CD8-positive, alpha-beta memory T cell (primary cell): Measurements from ENCODE around the gene PPP1R14B. TPM values are rescaled to one million over a fixed set of nuclear protein-coding genes. Genes with fewer than 3 reads are reported as not detected.

Source experiments
- CTCF ChIA-PET: fragments of 350-600 bp; sonication (Branson Sonifier 250); formaldehyde crosslinking; loops from one replicate; lab custom pipeline; 2021; ENCODE audit warnings: antibody characterized with exemption; lab: Charles Lee
- POLR2A ChIA-PET: fragments of 350-600 bp; sonication (Branson Sonifier 250); formaldehyde crosslinking; loops from one replicate; lab custom pipeline; 2021; ENCODE audit warnings: antibody characterized with exemption; lab: Charles Lee
- DNase-seq, 5 donors: peaks; one replicate each; pipeline versions ENCODE4 v3.0.0 to v3.0.0-alpha.2; 2020 to 2022; ENCODE audit warnings: mixed read lengths in 1 of 5
- H3K27ac ChIP-seq: one replicate; pipeline ENCODE4 v1.7.0; 2013; ENCODE audit warnings: low read depth, mild to moderate bottlenecking, low read length, moderate library complexity
- H3K27me3 ChIP-seq: 2 replicates; pipeline ENCODE4 v1.7.0; 2013; ENCODE audit warnings: low read length, mild to moderate bottlenecking; ENCODE audit not compliant: insufficient read depth, poor library complexity, severe bottlenecking
- H3K36me3 ChIP-seq: 2 replicates; pipeline ENCODE4 v1.7.0; 2013; ENCODE audit warnings: mild to moderate bottlenecking, low read length, moderate library complexity; ENCODE audit not compliant: insufficient read depth
- H3K4me1 ChIP-seq: 2 replicates; pipeline ENCODE4 v1.7.0; 2013; ENCODE audit warnings: mild to moderate bottlenecking, low read length, moderate library complexity; ENCODE audit not compliant: insufficient read depth
- H3K4me3 ChIP-seq: 2 replicates; pipeline ENCODE4 v1.7.0; 2013; ENCODE audit warnings: mild to moderate bottlenecking, low read length
- H3K9me3 ChIP-seq: 2 replicates; pipeline ENCODE4 v1.7.0; 2013; ENCODE audit warnings: mild to moderate bottlenecking, low read length
- H3K27ac Mint-ChIP-seq, 8 donors: one replicate each; pipeline ENCODE4 v1.8.0; 2020 to 2021; ENCODE audit warnings: mixed read lengths in 8 of 8, mild to moderate bottlenecking in 6 of 8, inconsistent platforms in 3 of 8, moderate library complexity in 3 of 8
- H3K27me3 Mint-ChIP-seq, 2 donors: one replicate each; pipeline ENCODE4 v1.8.0; 2020 to 2021; ENCODE audit warnings: mixed read lengths in 2 of 2, mild to moderate bottlenecking in 1 of 2, moderate library complexity in 1 of 2
- H3K36me3 Mint-ChIP-seq, 3 donors: one replicate each; pipeline ENCODE4 v1.8.0; 2020 to 2021; ENCODE audit warnings: mixed read lengths in 3 of 3, inconsistent platforms in 1 of 3, mild to moderate bottlenecking in 1 of 3
- H3K4me1 Mint-ChIP-seq, 3 donors: one replicate each; pipeline ENCODE4 v1.8.0; 2020 to 2021; ENCODE audit warnings: mixed read lengths in 3 of 3, inconsistent platforms in 1 of 3, mild to moderate bottlenecking in 1 of 3
- H3K4me3 Mint-ChIP-seq, 7 donors: one replicate each; pipeline ENCODE4 v1.8.0; 2020 to 2021; ENCODE audit warnings: mixed read lengths in 7 of 7, mild to moderate bottlenecking in 6 of 7, moderate library complexity in 4 of 7, inconsistent platforms in 2 of 7
- H3K9me3 Mint-ChIP-seq, 5 donors: one replicate each; pipeline ENCODE4 v1.8.0; 2020 to 2022; ENCODE audit warnings: mixed read lengths in 5 of 5, mild to moderate bottlenecking in 3 of 5, moderate library complexity in 2 of 5, inconsistent platforms in 1 of 5
- polyA plus RNA-seq: library from polyadenylated mRNA; unstranded; fragments of 300-500 nt; fragmentation: Illumina TruSeq; gene quantifications from one replicate; pipeline ENCODE4 v1.2.3, GENCODE V29; 2021
- total RNA-seq, 2 experiments: library from RNA; stranded (reverse); gene quantifications; one replicate each; pipeline ENCODE4 v1.2.3, GENCODE V29; 2021

PPP1R14B gene
- total and polyA plus RNA-seq, 3 experiments from 2014 or later, result 57.3 to 381 (median 365) TPM

GRCh38 chr11:64278576-64279190 is 31.9 kb upstream of the PPP1R14B start:
- ChIA-PET CTCF (no interaction called here), POLR2A (no interaction called here)
- Mint-ChIP-seq H3K4me1 (peaks cover 10 to 12% (median 10%) of the 10 kb centered on the region in 3 donors), H3K4me3 (no peak overlapping the region), H3K27me3 (no peaks in the 10 kb centered on the region), H3K27ac (peak overlapping the region in 1 of 8 donors; percentile 90), H3K9me3 (no peaks in the 10 kb centered on the region), H3K36me3 (peaks cover 0 to 29% (median 5%) of the 10 kb centered on the region in 3 donors)
- no peak overlapping the region for H3K4me3 ChIP-seq
- no peaks in the 10 kb centered on the region for H3K36me3 ChIP-seq
- no peaks in the 10 kb centered on the region for H3K9me3 ChIP-seq
- peaks cover 8% of the 10 kb centered on the region for H3K4me1 ChIP-seq
- DNase-seq, result no peak
- no peaks in the 10 kb centered on the region for H3K27me3 ChIP-seq
- no peak overlapping the region for H3K27ac ChIP-seq

DNA sequence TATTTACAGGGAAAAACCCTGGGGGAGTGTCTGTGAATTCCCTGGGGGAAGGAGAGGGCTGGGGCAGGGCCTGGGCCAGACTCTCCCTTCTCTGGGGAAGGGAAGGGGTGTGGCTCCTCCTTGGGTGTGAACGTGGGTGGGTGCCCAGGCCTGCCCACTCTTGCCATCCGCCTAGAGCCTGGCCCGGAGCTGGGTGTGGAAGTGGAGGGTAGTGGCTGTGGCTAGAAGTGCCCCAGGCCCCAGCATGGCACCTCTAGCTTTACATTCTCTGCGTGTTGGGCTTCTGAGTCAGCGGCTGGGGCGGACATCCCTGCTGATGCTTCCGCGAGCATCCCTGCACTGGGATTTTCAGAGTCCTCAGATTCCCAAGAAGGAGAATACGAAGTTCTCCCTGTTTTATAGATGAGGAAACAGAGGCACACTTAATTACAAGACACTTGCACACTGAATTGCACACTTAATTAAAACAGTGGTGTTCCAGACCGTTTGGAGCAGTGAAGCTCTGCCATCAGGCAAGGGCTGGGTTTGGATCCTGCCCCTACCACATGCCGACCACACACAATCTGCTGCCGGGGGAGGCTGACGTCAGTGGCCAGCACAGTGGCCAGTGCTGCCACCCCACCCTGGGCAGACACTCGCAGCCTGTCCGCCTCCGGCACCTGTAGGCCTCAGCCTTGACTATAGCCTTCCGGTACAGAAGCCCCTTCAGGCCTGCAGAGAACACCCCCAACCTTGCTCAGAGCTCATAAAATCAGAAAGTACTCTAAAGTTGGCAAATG is 30.1 kb upstream of the PPP1R14B start:
- H3K36me3 Mint-ChIP-seq, result peaks cover 0 to 23% (median 5%) of the 10 kb centered on the region in 3 donors
- H3K4me1 ChIP-seq, result peaks cover 6% of the 10 kb centered on the region
- no peaks in the 10 kb centered on the region for H3K9me3 Mint-ChIP-seq
- H3K27me3 ChIP-seq, result no peaks in the 10 kb centered on the region
- no peaks in the 10 kb centered on the region for H3K36me3 ChIP-seq
- H3K4me3 ChIP-seq, result no peak overlapping the region
- no peaks in the 10 kb centered on the region for H3K9me3 ChIP-seq
- H3K27me3 Mint-ChIP-seq, result no peaks in the 10 kb centered on the region
- ChIA-PET CTCF (interaction anchor here (2.8 kb wide), 1 partner anchor 7 kb away, joined by 8 read pairs; the partner anchor contains the start of gene BAD), POLR2A (interaction anchor here (0.6 kb wide), 1 partner anchor 41 kb away, joined by 3 read pairs; the partner anchor contains the start of gene PRDX5)
- H3K27ac Mint-ChIP-seq, result no peak overlapping the region
- peaks cover 2 to 11% (median 8%) of the 10 kb centered on the region in 3 donors for H3K4me1 Mint-ChIP-seq
- no peak overlapping the region for H3K4me3 Mint-ChIP-seq
- no peak for DNase-seq
- H3K27ac ChIP-seq, result no peak overlapping the region

GRCh38 chr11:64275841-64276240 is 29.1 kb upstream of the PPP1R14B start:
- no peak for DNase-seq
- no peaks in the 10 kb centered on the region for H3K27me3 Mint-ChIP-seq
- peak overlapping the region in 3 of 8 donors; percentile 17 to 36 (median 33) for H3K27ac Mint-ChIP-seq
- Histone ChIP-seq H3K9me3 (no peaks in the 10 kb centered on the region), H3K36me3 (no peaks in the 10 kb centered on the region), H3K27ac (no peak overlapping the region), H3K27me3 (no peaks in the 10 kb centered on the region), H3K4me1 (peaks cover 11% of the 10 kb centered on the region), H3K4me3 (no peak overlapping the region)
- CTCF ChIA-PET, result interaction anchor here (2.8 kb wide), 1 partner anchor 8 kb away, joined by 8 read pairs; the partner anchor contains the start of gene BAD
- no peaks in the 10 kb centered on the region for H3K9me3 Mint-ChIP-seq
- peaks cover 0 to 18% (median 5%) of the 10 kb centered on the region in 3 donors for H3K36me3 Mint-ChIP-seq
- POLR2A ChIA-PET, result no interaction called here
- H3K4me1 Mint-ChIP-seq, result peaks cover 5 to 8% (median 8%) of the 10 kb centered on the region in 3 donors
- no peak overlapping the region for H3K4me3 Mint-ChIP-seq

DNA sequence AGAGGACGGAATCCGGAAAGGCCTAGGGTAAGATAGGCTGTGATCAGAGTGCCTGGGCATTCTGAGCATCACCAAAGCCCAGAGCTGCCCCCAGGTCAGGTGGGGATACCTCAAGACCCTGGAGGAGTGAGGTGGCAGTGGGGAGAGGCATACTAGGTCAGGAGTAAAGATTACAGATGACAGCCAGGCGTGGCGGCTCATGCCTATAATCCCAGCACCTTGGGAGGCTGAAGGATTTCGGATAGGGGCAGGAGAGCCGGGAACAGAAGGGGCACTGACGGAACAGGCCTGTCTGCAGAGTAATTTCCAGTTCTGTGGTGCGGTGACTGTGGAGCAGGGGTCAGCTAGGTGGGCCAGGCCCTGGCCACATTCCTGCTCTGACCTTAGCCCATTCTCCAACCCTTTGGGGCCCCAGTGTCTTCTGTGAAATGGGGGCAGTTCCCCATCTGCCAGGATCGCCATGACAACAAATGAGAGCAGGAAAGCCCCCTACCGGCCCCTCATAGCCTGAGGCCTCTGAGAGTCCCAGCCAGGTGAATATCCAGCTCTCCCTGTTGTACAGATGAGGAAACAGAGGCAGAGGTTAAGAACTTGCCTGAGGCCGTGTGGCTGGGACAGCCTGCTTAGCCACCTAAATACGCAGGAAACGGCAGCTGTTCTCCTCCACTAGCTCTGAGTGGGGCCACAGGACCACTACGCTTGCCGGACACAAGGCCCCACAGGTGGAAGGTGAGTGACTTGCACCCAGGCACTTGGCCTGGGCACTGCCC is 28.5 kb upstream of the PPP1R14B start:
- Mint-ChIP-seq H3K4me1 (peaks cover 8 to 10% (median 9%) of the 10 kb centered on the region in 3 donors), H3K27ac (peak overlapping the region in 2 of 8 donors; percentile 33 to 36), H3K9me3 (no peaks in the 10 kb centered on the region), H3K4me3 (no peak overlapping the region), H3K36me3 (peaks cover 0 to 22% (median 5%) of the 10 kb centered on the region in 3 donors), H3K27me3 (peaks cover 0 to 3% of the 10 kb centered on the region in 2 donors)
- no peak for DNase-seq
- Histone ChIP-seq H3K9me3 (no peaks in the 10 kb centered on the region), H3K4me1 (peaks cover 11% of the 10 kb centered on the region), H3K27ac (no peak overlapping the region), H3K36me3 (no peaks in the 10 kb centered on the region), H3K4me3 (no peak overlapping the region), H3K27me3 (no peaks in the 10 kb centered on the region)
- ChIA-PET POLR2A (no interaction called here), CTCF (interaction anchor here (2.0 to 2.8 kb wide), 2 partner anchors 9 to 71 kb away, joined by 5 to 8 read pairs; partner anchors contain the start of gene BAD)

- H3K36me3 ChIP-seq, result no peaks in the 10 kb centered on the region
- H3K27me3 ChIP-seq, result no peaks in the 10 kb centered on the region
- H3K9me3 ChIP-seq, result no peaks in the 10 kb centered on the region
- H3K27ac Mint-ChIP-seq, result peak overlapping the region; percentile 96 to 99 (median 98)
- peaks cover 22% of the 10 kb centered on the region for H3K4me1 ChIP-seq
- peaks cover 0 to 3% of the 10 kb centered on the region in 2 donors for H3K27me3 Mint-ChIP-seq
- peak overlapping the region; percentile 93 to 99 (median 98) for H3K4me3 Mint-ChIP-seq
- H3K4me1 Mint-ChIP-seq, result peaks cover 19 to 28% (median 20%) of the 10 kb centered on the region in 3 donors
- DNase-seq, result peak; percentile 95 to 98 (median 98)
- POLR2A ChIA-PET, result interaction anchor here (0.6 to 5.0 kb wide), 14 partner anchors 15 to 84 kb away, joined by 3 to 68 read pairs (median 8); partner anchors contain the start of genes BAD, ESRRA, FERMT3 and FKBP2
- peaks cover 0 to 17% (median 0%) of the 10 kb centered on the region in 3 donors for H3K36me3 Mint-ChIP-seq
- peak overlapping the region; percentile 96 for H3K4me3 ChIP-seq
- H3K27ac ChIP-seq, result peak overlapping the region; percentile 86
- H3K9me3 Mint-ChIP-seq, result no peaks in the 10 kb centered on the region
- CTCF ChIA-PET, result interaction anchor here (0.9 to 7.1 kb wide), 7 partner anchors 11 to 64 kb away, joined by 3 to 124 read pairs (median 13); partner anchors contain the start of genes BAD, ESRRA, FERMT3 and FKBP2
These were observed 22.9 kb upstream of the PPP1R14B start for GRCh38 chr11:64269540-64270220.

GRCh38 chr11:64268893-64269539 is 22.3 kb upstream of the PPP1R14B start:
- Histone ChIP-seq H3K4me3 (peak overlapping the region; percentile 96), H3K27ac (peak overlapping the region; percentile 86), H3K27me3 (no peaks in the 10 kb centered on the region), H3K9me3 (no peaks in the 10 kb centered on the region), H3K36me3 (no peaks in the 10 kb centered on the region), H3K4me1 (peaks cover 22% of the 10 kb centered on the region)
- peaks cover 0 to 17% (median 0%) of the 10 kb centered on the region in 3 donors for H3K36me3 Mint-ChIP-seq
- H3K4me3 Mint-ChIP-seq, result peak overlapping the region; percentile 93 to 99 (median 98)
- peak in 4 of 5 donors; percentile 23 to 72 (median 30) for DNase-seq
- POLR2A ChIA-PET, result interaction anchor here (0.6 to 5.0 kb wide), 13 partner anchors 15 to 1656 kb away, joined by 3 to 68 read pairs (median 6); partner anchors contain the start of genes BAD, EML3, ESRRA and FERMT3
- peaks cover 0 to 3% of the 10 kb centered on the region in 2 donors for H3K27me3 Mint-ChIP-seq
- no peaks in the 10 kb centered on the region for H3K9me3 Mint-ChIP-seq
- CTCF ChIA-PET, result interaction anchor here (1.0 to 7.1 kb wide), 5 partner anchors 11 to 63 kb away, joined by 3 to 124 read pairs (median 54); partner anchors contain the start of genes ESRRA, FERMT3, FKBP2 and PLCB3
- peak overlapping the region; percentile 96 to 99 (median 97) for H3K27ac Mint-ChIP-seq
- H3K4me1 Mint-ChIP-seq, result peaks cover 19 to 28% (median 20%) of the 10 kb centered on the region in 3 donors
